AG04450 (cell line): ENCODE results near the gene PACSIN1. TPM values are rescaled to one million over a fixed set of nuclear protein-coding genes. Genes with fewer than 3 reads are reported as not detected.
A peak's percentile ranks its signal among the peaks of the same experiment; 100 is the strongest.

Source experiments
- CTCF ChIA-PET: fragments of 300-600, 350-600 bp; formaldehyde crosslinking; extraction: SDS; loops from one replicate; lab custom pipeline; 2022; ENCODE audit warnings: antibody characterized with exemption, inconsistent platforms; lab: Charles Lee
- POLR2A ChIA-PET: fragments of 350-600 bp; formaldehyde crosslinking; extraction: SDS; loops from one replicate; lab custom pipeline; 2021; ENCODE audit warnings: antibody characterized with exemption, inconsistent platforms; lab: Yijun Ruan, JAX
- DNase-seq: peaks from one replicate; pipeline ENCODE4 v3.0.0-alpha.2; 2011; ENCODE audit warnings: low read depth, low spot score
- H3K27ac ChIP-seq: one replicate; pipeline ENCODE4 v1.5.1; 2012; ENCODE audit warnings: low read depth, low read length, control low read depth
- H3K27me3 ChIP-seq: one replicate; pipeline ENCODE4 v1.6.0; 2012; ENCODE audit warnings: low read length; ENCODE audit not compliant: control insufficient read depth, insufficient read depth
- H3K4me3 ChIP-seq: 2 replicates; pipeline ENCODE4 v1.5.1; 2011; ENCODE audit warnings: mild to moderate bottlenecking, low read depth, low read length, control low read depth
- H3K9me3 ChIP-seq: 2 replicates; pipeline ENCODE4 v1.5.1; 2012; ENCODE audit warnings: low read length; ENCODE audit not compliant: control insufficient read depth, insufficient read depth
- CTCF ChIP-seq: IDR thresholded peaks from 2 replicates; pipeline ENCODE4 v1.5.1; 2011; ENCODE audit warnings: low read depth, low read length, control low read depth, inconsistent platforms
- polyA plus RNA-seq: library from polyadenylated mRNA; depleted of rRNA; stranded (reverse); fragments of >200 nt; gene quantifications from 2 replicates; pipeline ENCODE4 v1.2.3, GENCODE V29; 2011

PACSIN1 gene
- polyA plus RNA-seq, 1 experiment: not detected

DNA sequence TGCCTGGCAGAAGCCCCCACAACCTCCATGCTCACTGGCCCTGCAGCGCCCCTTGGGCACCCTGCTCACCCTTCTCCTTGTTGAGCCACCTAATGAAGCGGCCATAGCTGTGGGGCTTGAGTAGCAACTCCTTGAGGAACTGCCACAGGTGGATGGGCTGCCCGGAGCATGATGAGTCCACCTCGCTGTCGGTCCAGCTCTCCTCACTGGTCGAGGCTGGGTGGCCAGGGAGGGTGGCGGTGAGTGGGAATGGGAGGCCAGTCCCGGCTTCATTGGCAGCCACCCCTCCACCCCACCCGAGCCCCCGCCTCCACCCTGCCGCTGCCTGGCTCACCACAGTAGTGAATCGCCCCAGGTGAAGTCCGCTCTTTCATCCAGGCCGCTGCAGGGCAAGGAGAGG, 73.3 kb downstream of the PACSIN1 start:
- ChIA-PET POLR2A (no interaction called here), CTCF (no interaction called here)
- Histone ChIP-seq H3K9me3 (no peaks in the 10 kb centered on the region; the same call in 1 of the 2 replicates), H3K4me3 (no peak overlapping the region), H3K27me3 (peaks cover 2% of the 10 kb centered on the region), H3K27ac (no peak overlapping the region)
- no peak for TF ChIP-seq CTCF
- DNase-seq: no peak

- ChIA-PET CTCF (no interaction called here), POLR2A (no interaction called here)
- peaks cover 2% of the 10 kb centered on the region for H3K27me3 ChIP-seq
- TF ChIP-seq CTCF: no peak
- no peak overlapping the region for H3K4me3 ChIP-seq
- no peak for DNase-seq
- H3K27ac ChIP-seq: no peak overlapping the region
- H3K9me3 ChIP-seq: no peaks in the 10 kb centered on the region
Measured at GRCh38 chr6:34540222-34540621, 74.3 kb downstream of the PACSIN1 start.

- POLR2A ChIA-PET: no interaction called here
- CTCF ChIA-PET: no interaction called here
Measured at GRCh38 chr6:34540841-34541240, 75.0 kb downstream of the PACSIN1 start.

GRCh38 chr6:34543421-34543820, 77.5 kb downstream of the PACSIN1 start:
- no peak overlapping the region for H3K27ac ChIP-seq
- H3K27me3 ChIP-seq: peaks cover 5% of the 10 kb centered on the region
- no peak for TF ChIP-seq CTCF
- ChIA-PET POLR2A (no interaction called here), CTCF (interaction anchor here (1.0 kb wide), 1 partner anchor 16 kb away, joined by 3 read pairs; no protein-coding TSS in a partner anchor)
- DNase-seq: peak; percentile 4
- no peaks in the 10 kb centered on the region for H3K9me3 ChIP-seq
- no peak overlapping the region for H3K4me3 ChIP-seq

More at GRCh38 chr6:34540841-34541240, 75.0 kb downstream of the PACSIN1 start:
- Histone ChIP-seq H3K4me3 (no peak overlapping the region), H3K27ac (no peak overlapping the region), H3K9me3 (no peaks in the 10 kb centered on the region), H3K27me3 (peaks cover under 1% of the 10 kb centered on the region)
- no peak for DNase-seq
- TF ChIP-seq CTCF: no peak

GRCh38 chr6:34544052-34544604, 78.3 kb downstream of the PACSIN1 start:
- no peak for TF ChIP-seq CTCF
- POLR2A ChIA-PET: no interaction called here

More at GRCh38 chr6:34544052-34544604, 78.3 kb downstream of the PACSIN1 start:
- Histone ChIP-seq H3K4me3 (no peak overlapping the region), H3K27ac (no peak overlapping the region), H3K27me3 (peaks cover 5% of the 10 kb centered on the region), H3K9me3 (no peaks in the 10 kb centered on the region)
- DNase-seq: no peak
- CTCF ChIA-PET: interaction anchor here (1.0 kb wide), 1 partner anchor 17 kb away, joined by 3 read pairs; no protein-coding TSS in a partner anchor
